ENCODE results near the gene LGALS7B.

- TF ChIP-seq POLR2A (IDR thresholded peaks at IDR 0.05), result peak; percentile 18
- TF ChIP-seq CTCF (IDR thresholded peaks at IDR 0.05), result no peak
- peak; percentile 35 to 86 (median 73) for TF ChIP-seq POLR2AphosphoS5 (IDR thresholded peaks at IDR 0.05)
- peak; percentile 42 for TF ChIP-seq EP300 (IDR thresholded peaks at IDR 0.05; ENCODE audit: low read depth)
These were observed 30.4 kb downstream of the LGALS7B start for GRCh38 chr19:38819231-38819920.
